Inferior parietal cortex (tissue), 1 donor: ENCODE data around the gene B4GALT1.
A peak's percentile ranks its signal among the peaks of the same experiment; 100 is the strongest.

Experiments
- DNase-seq: peaks from one replicate; pipeline ENCODE4 v3.0.0-alpha.2; 2016; ENCODE audit errors: extremely low spot score

Gene B4GALT1

GRCh38 chr9:33139421-33140228 lies 27.5 kb downstream of the B4GALT1 start:
- DNase-seq: no peak

GRCh38 chr9:33138768-33139167 lies 28.4 kb downstream of the B4GALT1 start:
- no peak for DNase-seq

- no peak for DNase-seq
Measured at GRCh38 chr9:33137781-33138264, 29.3 kb downstream of the B4GALT1 start.

- no peak for DNase-seq
Measured at GRCh38 chr9:33136721-33137670, 30.1 kb downstream of the B4GALT1 start.

- DNase-seq: no peak
Measured at GRCh38 chr9:33135470-33135958, 31.6 kb downstream of the B4GALT1 start.

GRCh38 chr9:33135031-33135461 lies 32.1 kb downstream of the B4GALT1 start:
- no peak for DNase-seq

- no peak for DNase-seq
Measured at GRCh38 chr9:33133186-33133585, 34.0 kb downstream of the B4GALT1 start.

- no peak for DNase-seq
Measured at GRCh38 chr9:33131790-33132772, 35.1 kb downstream of the B4GALT1 start.

GRCh38 chr9:33130961-33131789 lies 36.0 kb downstream of the B4GALT1 start:
- no peak for DNase-seq

- DNase-seq: no peak
Measured at GRCh38 chr9:33129886-33130881, 37.0 kb downstream of the B4GALT1 start.

- DNase-seq: no peak
Measured at GRCh38 chr9:33129251-33129885, 37.8 kb downstream of the B4GALT1 start.

GRCh38 chr9:33128570-33128969 lies 38.6 kb downstream of the B4GALT1 start:
- DNase-seq: no peak

- no peak for DNase-seq
Measured at GRCh38 chr9:33127881-33128280, 39.3 kb downstream of the B4GALT1 start.

- no peak for DNase-seq
Measured at GRCh38 chr9:33125871-33126823, 41.0 kb downstream of the B4GALT1 start.

GRCh38 chr9:33125461-33125860 lies 41.7 kb downstream of the B4GALT1 start:
- DNase-seq: no peak

GRCh38 chr9:33124751-33125381 lies 42.3 kb downstream of the B4GALT1 start:
- peak; percentile 36 for DNase-seq

GRCh38 chr9:33124046-33124445 lies 43.1 kb downstream of the B4GALT1 start:
- no peak for DNase-seq
